Brain pericyte (primary cell): ENCODE results near the gene COL27A1.

Experiments used
- DNase-seq: peaks from one replicate; pipeline ENCODE4 v3.0.0-alpha.2; 2012; ENCODE audit warnings: low read depth, low spot score

The COL27A1 gene

DNA sequence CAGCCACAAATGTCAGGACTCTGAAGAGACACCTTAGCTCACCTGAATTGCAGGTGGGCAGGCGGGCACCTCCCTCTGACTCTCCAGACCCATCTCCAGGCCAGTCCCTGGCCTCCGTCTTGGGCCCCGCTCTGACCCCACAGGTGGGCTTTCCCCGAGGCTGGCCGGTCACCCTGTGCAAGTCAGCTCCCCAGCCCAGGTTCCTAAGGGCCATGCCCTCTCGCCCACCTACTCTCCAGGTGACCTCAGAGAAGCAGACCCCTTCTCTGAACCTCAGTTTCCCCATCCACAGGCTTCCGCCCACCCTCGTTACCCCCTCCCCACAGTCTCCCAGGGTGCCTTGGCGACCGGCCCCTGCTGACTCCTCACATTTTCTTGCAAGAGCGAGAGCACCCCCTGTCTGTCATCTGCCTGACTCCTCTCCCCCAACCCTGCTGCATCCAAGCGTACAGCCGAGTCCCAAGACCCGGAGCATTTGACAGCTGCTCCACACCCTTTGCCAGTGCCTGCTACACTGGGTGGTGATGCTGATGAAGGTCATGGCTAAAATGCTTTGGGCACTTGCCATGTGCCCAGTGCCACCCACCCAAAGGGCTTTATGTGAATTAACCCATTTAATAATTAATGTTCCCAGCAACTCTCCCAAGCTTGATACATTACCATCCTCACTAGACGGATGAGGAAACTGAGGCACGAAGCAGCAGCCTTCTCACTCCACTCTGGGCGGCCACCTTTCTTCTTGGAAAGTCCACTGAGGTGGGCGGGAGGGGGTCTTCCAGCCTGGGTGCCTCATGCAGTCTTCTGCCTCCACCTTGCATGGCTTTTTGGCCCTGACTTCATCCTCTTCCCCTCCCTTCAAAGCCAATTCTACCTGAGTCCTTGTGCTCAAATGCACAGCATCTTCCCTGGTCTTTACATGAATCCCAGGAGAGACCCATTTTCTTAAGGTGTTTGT, 116.5 kb downstream of the COL27A1 start:
- no peak for DNase-seq

DNA sequence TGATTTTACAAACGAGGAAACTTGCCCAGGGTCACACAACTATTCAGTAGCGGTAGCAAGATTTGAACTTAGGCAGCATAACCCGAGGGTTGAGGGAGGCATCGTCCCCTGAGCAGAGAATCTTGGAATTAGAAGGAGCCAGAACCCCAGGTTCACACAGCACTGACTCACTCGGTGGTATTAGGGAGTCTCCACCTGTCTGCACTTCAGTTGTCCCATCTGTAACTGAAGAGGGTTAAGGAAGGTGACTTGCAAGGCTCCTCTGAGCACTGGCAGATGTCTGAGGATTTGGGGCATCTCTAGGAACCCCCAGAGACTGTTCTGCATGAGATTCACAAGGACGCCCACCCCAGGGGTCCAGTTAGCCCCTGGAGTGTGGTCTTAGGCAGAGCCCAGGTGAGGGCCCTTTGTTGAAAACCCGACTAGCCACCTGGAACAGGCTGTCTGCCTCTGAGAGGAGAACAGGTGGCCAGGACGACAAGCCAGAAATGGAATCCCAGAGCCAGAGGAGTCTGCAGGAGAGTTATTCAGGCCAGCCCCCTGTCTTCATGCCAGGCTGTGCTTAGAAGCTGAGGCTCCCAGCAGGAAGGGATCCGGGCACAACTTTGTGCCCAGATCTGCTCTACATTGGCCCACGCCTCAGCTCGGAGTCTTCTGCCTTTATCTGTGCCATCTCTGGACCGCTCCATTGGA, 117.5 kb downstream of the COL27A1 start:
- DNase-seq: no peak

DNA sequence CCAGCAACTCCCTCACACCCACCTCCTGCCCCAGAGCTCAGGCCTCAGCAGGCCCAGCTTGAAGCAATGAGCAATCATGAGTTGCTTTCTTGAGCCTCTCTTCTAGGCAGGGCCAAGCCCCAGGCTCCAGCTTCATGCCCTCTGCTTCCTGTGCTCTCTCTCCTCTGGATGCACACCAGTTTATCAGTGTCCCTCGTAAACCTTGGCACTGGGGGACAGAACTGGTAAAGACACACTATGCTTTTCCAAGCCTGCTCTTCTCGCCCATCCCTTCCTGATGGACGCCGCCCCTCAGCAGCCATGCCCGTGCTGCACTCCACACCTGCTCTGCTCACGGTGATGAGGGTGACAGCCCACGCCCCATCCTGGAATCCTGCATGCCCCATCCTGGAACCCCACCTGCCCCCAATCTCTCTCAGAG, 118.1 kb downstream of the COL27A1 start:
- no peak for DNase-seq

DNA sequence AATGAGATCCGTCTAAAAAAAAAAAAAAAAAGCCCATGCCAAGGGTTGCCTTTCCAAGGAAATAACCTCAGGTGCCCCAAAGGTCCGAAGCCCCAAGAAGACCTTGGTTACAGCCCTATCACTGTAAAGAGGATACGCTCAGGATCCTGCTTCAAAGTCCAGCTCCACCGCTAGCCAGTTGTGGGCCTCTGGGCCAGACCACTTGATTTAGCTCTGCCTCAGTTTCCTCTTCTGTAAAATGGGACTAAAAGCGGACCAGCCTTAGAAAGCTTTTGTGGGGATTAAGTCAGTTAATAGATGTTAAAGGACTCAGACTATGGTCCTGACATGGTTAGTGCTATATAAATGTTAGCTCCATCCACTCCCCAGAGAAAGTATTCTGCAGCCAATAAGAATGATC, 118.9 kb downstream of the COL27A1 start:
- DNase-seq: no peak

DNA sequence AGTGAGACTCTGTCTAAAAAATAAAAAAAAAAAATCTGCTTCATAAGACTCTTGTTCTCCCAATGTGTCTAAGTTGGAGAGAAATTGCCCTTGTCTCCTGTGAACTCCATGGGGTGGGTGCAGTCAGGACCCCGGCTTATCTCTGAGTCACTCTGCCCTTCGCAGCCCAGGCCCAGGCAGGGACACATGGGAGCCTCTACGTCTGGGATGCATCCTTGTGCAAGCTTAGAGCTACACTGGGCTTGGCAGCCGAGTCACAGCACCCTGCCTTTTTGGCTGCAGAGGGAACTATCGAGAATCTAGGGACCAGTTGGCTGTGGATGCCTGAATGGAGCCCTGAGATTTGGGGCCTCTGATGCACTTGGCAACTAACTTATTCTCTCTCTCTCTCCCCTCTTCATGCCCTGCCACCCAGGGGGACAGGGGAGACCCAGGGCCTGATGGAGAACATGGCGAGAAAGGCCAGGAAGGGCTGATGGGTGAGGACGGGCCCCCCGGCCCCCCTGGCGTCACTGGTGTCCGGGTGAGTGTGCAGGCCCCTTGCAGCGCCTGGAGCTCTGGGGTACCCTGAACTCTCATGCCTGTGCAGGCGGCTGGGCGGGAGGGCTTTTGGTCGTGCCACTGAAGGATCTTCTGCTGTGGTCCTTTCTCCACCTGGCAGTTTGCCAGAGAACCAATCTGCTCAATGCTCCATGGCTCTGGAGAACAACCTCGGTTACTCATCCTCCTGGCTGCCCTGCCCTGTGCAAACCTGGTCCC, 120.1 kb downstream of the COL27A1 start:
- DNase-seq: no peak

DNA sequence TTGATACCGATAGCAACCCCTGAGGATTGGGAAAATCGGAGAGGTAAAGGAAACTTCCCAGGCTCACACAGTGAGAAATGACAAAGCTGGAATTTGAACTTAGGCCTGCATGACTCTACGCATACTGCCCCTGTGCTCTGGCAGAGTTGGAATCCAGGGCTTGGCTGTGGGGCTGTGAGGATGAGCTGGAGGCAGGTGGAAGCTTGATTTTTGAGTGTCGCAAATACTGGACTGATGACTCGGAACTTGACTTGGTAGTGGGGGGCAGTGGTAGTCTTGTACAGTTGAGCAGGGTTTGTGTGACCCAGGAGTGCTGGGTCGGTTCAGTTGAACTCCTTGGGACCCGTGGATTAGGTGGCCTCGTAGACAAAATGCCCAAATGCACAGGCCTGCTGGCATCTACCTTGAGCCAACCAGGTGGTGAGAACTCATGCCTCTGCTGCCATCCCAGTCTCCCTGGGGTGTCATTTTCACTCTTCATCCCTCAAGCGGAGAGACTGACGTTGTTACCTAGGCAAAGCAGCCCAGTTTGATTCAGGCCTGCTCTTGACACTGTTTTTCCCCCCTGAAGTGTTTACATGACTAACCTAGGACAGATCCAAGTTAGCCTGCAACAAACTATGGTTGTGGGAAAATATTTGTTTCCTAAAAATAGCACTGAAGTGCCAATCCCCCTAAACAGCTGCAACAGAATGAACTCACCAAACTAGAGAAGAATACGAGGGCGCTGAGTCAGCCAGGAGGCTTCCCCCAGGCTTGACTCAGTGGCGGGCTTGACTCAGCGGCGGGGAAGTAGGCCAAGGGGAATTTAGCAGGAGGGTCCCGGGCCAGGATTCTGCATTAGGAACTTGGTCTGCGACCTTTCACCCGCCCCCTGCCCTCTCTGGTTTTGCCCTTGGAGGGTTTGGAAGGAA, 121.8 kb downstream of the COL27A1 start:
- DNase-seq: peak; percentile 74

DNA sequence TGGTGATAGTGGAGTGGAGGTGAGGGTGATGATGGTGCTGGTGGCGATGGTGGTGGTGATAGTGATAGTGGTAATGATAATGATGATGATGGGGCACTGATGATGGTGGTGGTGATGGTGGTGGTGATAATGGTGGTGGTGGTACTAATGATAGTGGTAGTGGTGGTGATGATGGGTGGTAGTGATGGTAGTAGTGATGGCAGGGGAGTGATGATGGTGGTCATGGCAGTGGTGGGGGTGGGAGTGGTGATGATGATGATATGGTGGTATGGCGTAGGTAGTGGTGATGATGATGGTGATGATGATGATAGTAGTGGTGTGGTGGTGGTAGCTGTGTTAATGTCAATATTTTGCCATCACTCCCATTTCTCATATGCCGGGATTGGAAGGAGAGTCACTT, 123.0 kb downstream of the COL27A1 start:
- no peak for DNase-seq

DNA sequence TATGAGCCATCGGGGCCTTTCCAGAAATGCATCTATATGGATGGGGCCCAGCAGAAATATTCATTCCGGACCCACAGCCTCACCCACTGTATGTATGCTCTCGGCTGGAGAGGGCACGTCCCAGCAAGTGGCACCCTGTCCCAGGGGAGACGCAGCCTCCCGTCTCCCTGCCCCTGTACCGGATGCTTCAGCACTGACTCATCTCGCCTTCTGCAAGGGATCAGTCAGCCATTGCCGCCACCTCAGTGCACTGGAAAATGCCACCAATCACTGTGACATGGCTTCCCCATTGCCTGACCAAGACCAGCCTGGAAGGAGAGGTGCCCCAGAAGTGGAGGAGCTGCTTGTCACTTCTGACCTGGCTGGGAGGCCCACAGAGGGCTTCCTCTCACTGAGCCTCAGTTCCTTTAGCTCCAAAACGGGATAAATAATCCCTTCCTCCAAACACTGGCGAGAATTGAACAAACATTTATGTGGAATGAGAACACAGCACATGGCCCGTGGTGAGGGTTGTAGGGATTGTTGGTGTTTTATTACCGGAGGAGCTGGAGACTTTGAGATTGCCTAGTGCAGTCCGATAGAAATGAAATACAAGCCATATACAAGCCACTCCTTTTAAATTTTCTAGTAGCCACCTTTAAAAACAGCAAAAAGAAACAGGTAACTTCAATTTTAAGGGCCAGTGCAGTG, 123.7 kb downstream of the COL27A1 start:
- no peak for DNase-seq

DNA sequence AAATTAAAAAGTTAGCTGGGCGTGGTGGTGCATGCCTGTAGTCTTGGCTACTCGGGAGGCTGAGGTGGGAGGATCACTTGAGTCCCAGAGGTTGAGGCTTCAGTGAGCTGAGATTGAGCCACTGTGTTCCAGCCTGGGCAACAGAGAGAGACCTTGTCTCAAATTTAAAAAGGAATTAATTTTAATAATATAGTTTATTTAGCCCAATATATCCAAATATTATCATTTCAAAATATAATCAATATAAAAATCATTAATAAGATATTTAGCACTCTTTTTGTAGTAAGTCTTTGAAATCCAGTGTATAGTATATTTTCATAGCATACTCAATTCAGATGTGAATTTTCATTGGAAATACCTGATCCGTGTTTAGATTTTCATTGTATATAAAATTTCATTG, 124.4 kb downstream of the COL27A1 start:
- no peak for DNase-seq

DNA sequence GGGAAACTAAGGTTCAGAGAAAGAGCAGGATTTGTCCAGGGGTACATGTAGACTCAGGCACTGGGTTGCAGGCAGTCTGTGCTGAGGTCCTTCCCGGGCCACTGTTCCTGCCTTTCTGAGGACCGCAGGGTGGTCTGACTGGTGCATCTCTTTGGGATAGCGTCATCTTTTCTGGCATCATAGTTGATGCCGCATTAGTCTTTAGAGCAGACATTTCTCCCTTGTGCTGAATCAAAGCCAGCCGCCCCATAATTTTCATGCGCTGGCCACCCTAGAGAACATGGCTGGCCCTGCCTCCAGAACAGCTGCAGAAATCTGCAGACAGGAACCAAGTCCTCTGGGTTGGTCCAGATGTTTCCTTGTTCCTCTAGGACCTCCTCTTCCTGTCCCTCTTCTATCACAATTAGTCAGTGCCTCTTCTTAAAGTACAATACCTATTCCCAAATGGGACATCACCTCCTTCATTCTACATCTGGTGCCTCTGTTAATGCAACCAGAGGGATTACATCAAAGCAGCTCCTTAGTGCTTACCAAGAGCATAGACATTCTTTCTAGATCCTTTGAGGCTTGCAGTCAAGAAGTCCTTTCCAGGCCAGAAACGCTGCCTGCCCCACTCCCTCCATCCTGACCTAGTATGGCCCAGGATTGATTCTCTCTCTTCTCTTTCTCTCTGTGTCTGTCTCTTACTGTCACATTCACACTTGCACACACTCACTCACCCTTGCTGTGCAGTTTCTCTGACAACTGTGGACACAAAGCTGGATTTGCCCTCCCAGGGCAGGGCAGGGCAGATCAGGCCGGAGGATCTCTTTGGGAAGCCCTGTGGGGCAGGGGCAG, 125.5 kb downstream of the COL27A1 start:
- DNase-seq: no peak

DNA sequence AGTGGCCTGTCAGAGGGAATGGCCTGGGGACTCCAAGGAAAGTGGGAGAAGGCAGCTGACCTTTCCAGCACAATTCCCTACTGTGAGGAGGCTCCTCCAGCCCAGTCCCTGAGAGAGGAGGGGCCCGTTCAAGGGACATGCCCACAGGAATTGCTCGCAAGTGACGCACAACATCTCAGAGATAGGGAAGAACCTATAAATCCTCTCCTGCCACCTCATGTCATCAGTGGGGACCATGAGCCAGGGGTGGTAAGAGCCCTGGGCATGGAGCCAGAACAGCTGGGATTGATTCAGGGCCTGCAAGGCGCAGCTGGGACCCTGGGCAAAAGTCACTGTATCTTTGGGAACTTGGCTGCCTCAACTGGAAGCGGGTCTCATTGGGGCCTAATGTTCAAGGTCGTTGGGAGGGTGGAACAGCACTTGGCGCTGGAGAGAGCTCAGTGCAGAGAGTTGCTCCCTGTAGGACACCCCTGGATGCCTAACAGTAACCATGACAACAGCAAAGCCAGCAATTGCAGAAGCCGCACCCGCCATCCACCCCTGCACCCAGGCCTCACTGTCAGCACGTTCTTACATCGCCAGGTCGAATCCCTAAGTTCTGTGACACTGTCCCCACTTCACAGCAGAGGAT, 126.3 kb downstream of the COL27A1 start:
- DNase-seq: no peak

DNA sequence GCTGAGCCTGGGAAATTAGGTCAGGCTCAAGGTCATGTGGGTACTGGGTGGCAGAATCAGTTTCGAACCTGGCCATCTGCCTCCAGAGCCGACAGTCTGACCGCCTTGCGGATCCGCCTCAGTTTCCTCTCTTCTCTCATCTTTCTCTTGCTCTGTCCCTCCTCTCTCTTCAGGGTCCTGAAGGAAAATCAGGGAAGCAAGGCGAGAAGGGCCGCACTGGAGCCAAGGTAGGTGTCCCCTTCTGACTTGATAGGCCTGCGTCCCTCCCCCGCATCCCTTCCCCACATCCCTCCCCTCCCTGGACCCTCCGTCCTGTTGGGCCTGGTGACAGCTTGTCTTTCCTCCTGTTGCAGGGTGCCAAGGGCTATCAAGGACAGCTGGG, 126.8 kb downstream of the COL27A1 start:
- DNase-seq: no peak

DNA sequence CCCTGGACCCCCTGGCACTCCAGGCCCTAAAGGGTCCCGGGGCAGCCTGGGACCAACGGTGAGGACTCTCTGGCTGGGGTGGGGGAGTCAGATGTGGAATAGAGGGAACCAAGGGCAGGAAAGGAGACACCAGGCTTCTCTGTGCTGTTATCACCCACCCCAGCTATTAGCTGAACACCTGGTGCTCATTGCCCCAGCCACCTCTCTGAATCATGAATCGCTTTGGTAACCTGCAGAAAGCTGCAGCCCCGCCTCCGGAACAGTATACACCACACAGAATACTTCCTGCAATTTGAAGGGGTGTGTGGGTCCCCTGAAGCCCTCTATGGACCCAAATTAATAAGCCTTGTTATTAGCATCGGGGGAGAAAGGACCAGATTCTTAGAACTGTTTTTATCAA, 127.2 kb downstream of the COL27A1 start:
- no peak for DNase-seq

DNA sequence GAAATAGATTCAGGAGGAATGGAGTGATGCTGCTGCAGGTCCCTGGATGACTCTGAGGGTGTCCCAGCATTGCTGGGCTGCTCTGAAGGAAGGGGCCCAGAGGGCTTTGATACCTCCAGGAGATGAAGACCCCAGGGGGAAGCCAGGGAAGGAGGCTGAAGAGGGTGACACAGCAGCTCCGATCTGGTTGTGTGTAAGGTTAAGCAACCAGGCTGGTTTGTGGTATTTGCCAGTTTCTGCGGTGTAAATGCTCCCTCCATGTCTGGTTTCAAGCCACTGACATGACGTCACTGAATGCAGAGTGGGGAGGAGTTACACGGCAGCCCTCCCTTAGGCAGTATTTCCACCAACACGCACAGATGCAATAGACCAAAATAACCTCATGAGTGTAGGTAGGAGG, 127.6 kb downstream of the COL27A1 start:
- no peak for DNase-seq

DNA sequence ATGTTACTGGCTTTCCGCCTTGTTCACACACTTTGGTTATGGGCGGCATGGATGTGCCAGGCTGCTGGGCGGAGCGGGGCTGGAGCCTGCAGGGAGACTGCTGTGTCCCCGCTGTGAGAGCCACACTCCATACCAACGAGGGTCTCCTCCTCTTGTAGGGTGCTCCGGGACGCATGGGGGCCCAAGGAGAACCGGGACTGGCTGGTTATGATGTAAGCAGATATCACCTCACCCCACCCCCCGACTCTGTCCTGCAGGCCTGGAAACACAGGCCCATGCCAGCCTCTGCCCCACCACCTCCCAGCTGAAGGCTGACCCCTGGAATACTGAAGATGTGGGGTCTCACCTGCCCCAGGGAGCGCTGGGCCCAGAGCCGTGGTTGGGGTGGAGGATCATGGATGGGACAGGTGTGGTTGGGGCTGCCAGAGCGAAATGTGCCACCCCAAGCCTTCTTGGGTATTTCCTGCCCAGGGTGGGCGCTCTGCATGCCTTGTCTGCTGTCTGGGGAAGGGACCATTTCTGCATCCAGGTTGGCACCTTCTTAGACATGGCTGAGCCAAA, 128.3 kb downstream of the COL27A1 start:
- DNase-seq: no peak

DNA sequence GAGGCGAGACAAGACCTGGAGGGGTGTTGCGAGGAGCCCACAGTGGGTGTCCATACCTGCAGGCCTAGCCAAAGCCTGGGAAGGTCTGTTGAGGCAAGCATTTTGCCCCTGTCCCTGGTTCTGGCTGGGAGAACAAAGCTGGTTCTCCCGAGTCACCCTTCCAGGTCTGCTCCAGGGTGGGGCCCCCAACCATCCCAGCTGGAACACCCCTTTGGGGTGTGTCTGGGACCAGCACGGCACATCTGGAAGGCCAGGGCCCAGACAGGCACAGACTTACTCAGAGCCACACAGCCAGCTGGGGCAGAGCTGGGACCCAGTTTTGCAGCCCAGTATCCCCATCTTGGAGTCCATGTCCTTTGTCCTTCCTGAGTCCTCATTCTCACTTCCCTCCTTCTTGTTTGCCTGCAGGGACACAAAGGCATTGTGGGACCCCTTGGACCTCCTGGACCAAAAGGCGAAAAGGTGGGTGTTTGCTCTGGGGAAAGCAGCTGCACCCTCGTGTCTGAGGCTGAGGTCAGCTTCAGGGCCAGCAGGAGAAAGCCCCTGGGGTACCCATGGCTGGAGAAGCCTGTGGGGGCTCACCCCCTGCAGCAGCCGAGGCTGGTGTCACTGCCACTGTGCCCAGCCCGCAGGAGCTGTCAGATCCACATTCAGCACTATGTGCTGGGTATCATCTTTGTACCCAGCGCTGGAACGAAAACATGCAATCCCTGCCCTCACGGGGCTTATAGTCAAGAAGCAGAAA, 129.2 kb downstream of the COL27A1 start:
- no peak for DNase-seq

DNA sequence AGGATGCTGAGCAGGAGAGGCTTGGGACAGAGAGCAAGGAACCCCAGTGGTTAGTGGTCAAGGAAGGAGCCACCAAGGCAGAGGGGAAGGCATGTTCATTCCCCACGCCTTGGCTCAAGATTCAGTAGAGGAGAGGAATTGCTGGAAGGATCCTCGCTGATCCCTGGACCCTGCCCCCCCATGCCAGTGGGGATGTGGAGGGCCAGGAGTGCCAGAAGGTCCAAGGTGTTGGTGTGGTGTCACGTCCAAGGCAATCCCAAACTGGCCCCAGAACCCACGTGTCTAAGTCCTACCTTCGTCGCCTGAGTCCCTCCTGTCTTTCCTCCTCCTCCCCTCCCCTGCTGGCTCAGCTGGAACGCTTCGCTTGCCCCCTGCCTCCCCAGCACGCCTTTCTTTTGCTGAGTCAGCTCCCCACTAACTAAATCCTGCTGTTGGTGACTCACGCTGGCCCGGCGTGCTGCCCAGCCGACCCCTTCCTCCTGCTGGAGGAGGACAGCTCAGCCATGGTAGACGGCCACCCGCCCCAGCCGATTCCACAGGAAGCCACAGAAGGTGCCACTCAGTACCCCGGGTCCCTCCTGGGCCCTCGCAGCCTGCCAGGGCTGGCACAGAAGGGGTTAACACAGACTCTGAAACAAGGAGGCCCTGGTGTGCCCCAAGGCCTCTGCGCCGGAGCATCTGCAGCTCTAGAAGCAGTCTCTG, 130.0 kb downstream of the COL27A1 start:
- DNase-seq: peak; percentile 82
